Measurements from ENCODE around the gene PTGIS.

The PTGIS gene

DNA sequence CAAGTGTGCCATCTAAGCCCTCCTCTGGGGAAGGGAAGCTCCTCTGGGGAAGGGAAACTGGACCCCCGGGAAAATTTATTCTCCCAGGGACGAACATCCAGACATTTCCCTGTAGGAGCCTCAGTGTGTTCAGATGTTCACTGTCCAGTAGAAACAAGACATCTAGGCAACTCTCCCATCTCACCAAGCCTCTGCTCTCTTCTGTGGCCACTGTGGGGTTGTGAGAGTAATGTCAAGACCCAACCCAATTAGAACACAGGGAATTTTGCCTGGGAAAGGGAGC lies 3.6 kb upstream of the PTGIS start:
- POLR2A ChIA-PET: no interaction called here
- TF ChIP-seq CTCF (IDR thresholded peaks at IDR 0.05; ENCODE audit: control extremely low read depth, extremely low read depth, low read depth, missing control alignments): no peak
- CTCF ChIA-PET: interaction anchor here (1.1 to 1.4 kb wide), 5 partner anchors 10 to 37 kb away, joined by 3 to 5 read pairs (median 4); no protein-coding TSS in a partner anchor
- no peak for DNase-seq (ENCODE audit: extremely low spot score)

DNA sequence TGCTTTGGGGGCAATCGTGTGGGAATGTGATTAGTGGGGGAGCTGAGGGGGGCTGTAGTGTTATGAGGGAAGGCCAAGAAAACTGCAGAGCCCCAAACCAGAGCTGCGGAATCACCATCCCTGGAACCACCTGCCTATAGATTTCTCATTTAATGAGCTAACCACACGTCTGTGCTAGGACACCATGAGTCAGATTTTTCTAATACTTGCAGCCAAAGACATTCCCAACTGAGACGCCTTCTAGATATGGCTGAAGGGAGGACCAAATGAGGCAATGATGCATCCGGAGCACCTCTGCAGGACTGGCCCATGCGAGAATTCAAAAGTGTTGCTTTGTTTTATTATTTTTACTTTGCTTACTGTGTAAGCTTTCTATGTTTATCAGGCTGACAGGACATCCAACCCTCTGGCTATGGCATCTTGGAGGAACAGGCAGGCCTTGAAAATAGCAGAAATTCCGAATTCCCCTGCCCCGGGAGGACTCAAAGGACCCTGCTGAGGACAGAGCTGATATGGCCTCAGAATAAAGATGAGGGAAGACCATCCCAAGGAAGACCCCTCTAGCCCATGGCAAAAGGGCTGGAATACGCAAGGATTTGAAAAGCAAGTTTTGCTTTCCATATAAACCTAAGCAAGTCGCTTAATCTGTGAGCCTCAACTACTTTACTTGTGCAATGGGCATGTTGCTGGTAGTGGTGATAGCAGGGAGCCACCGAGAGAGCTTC lies 3.1 kb upstream of the PTGIS start:
- no peak for TF ChIP-seq CTCF (IDR thresholded peaks at IDR 0.05; ENCODE audit: control extremely low read depth, extremely low read depth, low read depth, missing control alignments)
- DNase-seq (ENCODE audit: extremely low spot score): no peak
- CTCF ChIA-PET: interaction anchor here (1.1 to 1.4 kb wide), 6 partner anchors 9 to 39 kb away, joined by 3 to 5 read pairs (median 4); no protein-coding TSS in a partner anchor
- POLR2A ChIA-PET: no interaction called here

DNA sequence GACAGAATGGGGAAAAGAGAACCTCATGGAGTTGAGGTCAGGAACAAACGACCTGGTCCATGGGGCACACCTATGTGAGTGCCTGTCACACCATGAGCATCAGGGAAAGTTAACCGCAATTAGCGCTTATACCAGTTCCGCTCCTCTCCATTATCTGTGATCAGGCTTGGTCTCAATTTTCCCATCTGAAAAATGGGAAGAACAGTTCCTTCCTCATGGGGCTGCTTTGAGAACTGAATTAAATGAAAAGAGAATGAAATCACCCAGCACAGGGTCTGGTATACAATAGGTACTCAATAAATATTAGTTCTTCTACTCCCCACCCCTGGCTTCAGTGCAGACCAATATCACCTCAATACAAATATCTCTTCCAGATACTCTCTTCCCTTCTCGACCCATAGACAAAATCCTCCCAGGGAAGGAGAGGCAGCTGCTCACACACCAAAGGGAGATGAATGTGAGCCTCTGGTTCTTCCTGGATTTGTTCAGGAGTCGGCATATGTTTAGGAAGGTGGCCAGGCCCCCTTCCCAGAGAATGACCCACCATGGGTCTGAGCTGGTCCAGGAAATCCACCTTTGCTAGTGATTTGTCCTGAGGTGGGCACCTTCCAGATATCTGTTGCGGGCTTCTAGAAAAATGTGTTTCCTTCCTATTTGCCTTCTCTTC lies 2.4 kb upstream of the PTGIS start:
- ChIA-PET CTCF (interaction anchor here (1.1 to 1.7 kb wide), 6 partner anchors 8 to 40 kb away, joined by 3 to 6 read pairs (median 4); no protein-coding TSS in a partner anchor), POLR2A (no interaction called here)
- no peak for DNase-seq (ENCODE audit: extremely low spot score)
- TF ChIP-seq CTCF (IDR thresholded peaks at IDR 0.05; ENCODE audit: control extremely low read depth, extremely low read depth, low read depth, missing control alignments): no peak

GRCh38 chr20:49569411-49570115 lies 1.6 kb upstream of the PTGIS start:
- no peak for TF ChIP-seq CTCF (IDR thresholded peaks at IDR 0.05; ENCODE audit: control extremely low read depth, extremely low read depth, low read depth, missing control alignments)
- DNase-seq (ENCODE audit: extremely low spot score): no peak
- ChIA-PET POLR2A (no interaction called here), CTCF (interaction anchor here (1.0 to 1.7 kb wide), 2 partner anchors 28 to 39 kb away, joined by 4 to 6 read pairs; no protein-coding TSS in a partner anchor)

- CTCF ChIA-PET: interaction anchor here (1.0 to 1.7 kb wide), 2 partner anchors 27 to 40 kb away, joined by 4 to 6 read pairs; no protein-coding TSS in a partner anchor
Measured at GRCh38 chr20:49568278-49569151, 578 bp upstream of the PTGIS start.

More at GRCh38 chr20:49568278-49569151, 578 bp upstream of the PTGIS start:
- no peak for TF ChIP-seq CTCF (IDR thresholded peaks at IDR 0.05; ENCODE audit: control extremely low read depth, extremely low read depth, low read depth, missing control alignments)
- DNase-seq (ENCODE audit: extremely low spot score): no peak
- POLR2A ChIA-PET: no interaction called here

Data from GM10248 (cell line).